Measurements from ENCODE around the gene GPHN. TPM values are rescaled to one million over a fixed set of nuclear protein-coding genes. Genes with fewer than 3 reads are reported as not detected.
A peak's percentile ranks its signal among the peaks of the same experiment; 100 is the strongest.
"Not testable (repeated sequence)": the region's sequence is repeated elsewhere in the genome, so short reads cannot be mapped to it uniquely, and the experiment has no call there.

The GPHN gene
- total and polyA plus RNA-seq, 11 donors: 15.2 to 37.1 (median 30.1) TPM

DNA sequence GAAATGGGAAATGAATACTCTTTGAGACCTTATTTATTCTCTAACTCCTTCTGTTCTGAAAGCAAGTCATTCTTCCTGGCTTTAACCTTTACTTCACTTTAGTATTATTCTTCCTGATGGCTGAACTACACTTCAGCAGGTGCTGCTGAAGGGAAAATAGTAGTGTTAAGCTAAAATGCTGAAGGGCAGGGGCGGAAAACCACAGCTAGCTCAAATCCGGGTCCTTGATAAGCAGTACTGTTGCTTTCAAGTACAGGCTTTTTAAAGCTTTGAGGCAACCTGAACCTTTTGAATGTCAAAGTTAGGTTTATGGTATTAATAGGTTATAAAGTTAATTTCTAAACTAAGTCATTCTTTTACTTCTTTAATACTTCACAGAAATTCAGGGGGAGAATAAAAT lies 11.0 kb upstream of the GPHN start:
- ATAC-seq (no peak), DNase-seq (no peak)
- H3K4me1 ChIP-seq: peaks cover 0 to 14% (median 1%) of the 10 kb centered on the region in 12 donors
- intact Hi-C loops (cut with DNase I): loop anchor here in 8 of 10 donors (5.0 to 10.0 kb wide), 10 partner anchors 68 to 638 kb away; no protein-coding TSS in a partner anchor
- WGBS, 4 donors: 65 to 75% (median 72%) methylated on average over 2 of the region's 2 CpGs
- H3K36me3 ChIP-seq: no peaks in the 10 kb centered on the region
- H3K27me3 ChIP-seq: no peaks in the 10 kb centered on the region
- H3K27ac ChIP-seq: no peak overlapping the region
- no peak overlapping the region for H3K4me3 ChIP-seq
- TF ChIP-seq POLR2A (IDR thresholded peaks at IDR 0.05): no peak
- no peak for TF ChIP-seq CTCF (IDR thresholded peaks at IDR 0.05)
- no peaks in the 10 kb centered on the region for H3K9me3 ChIP-seq

GRCh38 chr14:66498311-66498710 lies 9.6 kb upstream of the GPHN start:
- Histone ChIP-seq H3K4me1 (peaks cover 0 to 14% (median 1%) of the 10 kb centered on the region in 12 donors), H3K27me3 (no peaks in the 10 kb centered on the region), H3K27ac (no peak overlapping the region), H3K9me3 (no peaks in the 10 kb centered on the region), H3K36me3 (no peaks in the 10 kb centered on the region), H3K4me3 (no peak overlapping the region)
- ATAC-seq (no peak), DNase-seq (no peak)
- TF ChIP-seq POLR2A (IDR thresholded peaks at IDR 0.05) (no peak), CTCF (IDR thresholded peaks at IDR 0.05) (no peak)
- intact Hi-C loops (cut with DNase I): loop anchor here in 8 of 10 donors (5.0 to 10.0 kb wide), 10 partner anchors 66 to 636 kb away; no protein-coding TSS in a partner anchor
- WGBS, 4 donors: 53 to 70% (median 68%) methylated on average over 3 of the region's 3 CpGs

- 59 to 78% (median 69%) methylated on average over 4 of the region's 4 CpGs for WGBS, 4 donors
- intact Hi-C loops (cut with DNase I): loop anchor here in 3 of 10 donors (5.0 to 10.0 kb wide), 2 partner anchors 121 to 243 kb away; no protein-coding TSS in a partner anchor
- H3K27ac ChIP-seq: peak overlapping the region in 2 of 12 donors; percentile 2 to 32
- ATAC-seq: no peak
- TF ChIP-seq CTCF (IDR thresholded peaks at IDR 0.05): no peak
- TF ChIP-seq POLR2A (IDR thresholded peaks at IDR 0.05): no peak
- H3K4me1 ChIP-seq: peaks cover 0 to 7% (median 2%) of the 10 kb centered on the region in 12 donors
- H3K4me3 ChIP-seq: no peak overlapping the region
- DNase-seq: no peak
- no peaks in the 10 kb centered on the region for H3K27me3 ChIP-seq
- no peaks in the 10 kb centered on the region for H3K36me3 ChIP-seq
- H3K9me3 ChIP-seq: no peaks in the 10 kb centered on the region
Observed at GRCh38 chr14:66501592-66501991, 6.4 kb upstream of the GPHN start.

DNA sequence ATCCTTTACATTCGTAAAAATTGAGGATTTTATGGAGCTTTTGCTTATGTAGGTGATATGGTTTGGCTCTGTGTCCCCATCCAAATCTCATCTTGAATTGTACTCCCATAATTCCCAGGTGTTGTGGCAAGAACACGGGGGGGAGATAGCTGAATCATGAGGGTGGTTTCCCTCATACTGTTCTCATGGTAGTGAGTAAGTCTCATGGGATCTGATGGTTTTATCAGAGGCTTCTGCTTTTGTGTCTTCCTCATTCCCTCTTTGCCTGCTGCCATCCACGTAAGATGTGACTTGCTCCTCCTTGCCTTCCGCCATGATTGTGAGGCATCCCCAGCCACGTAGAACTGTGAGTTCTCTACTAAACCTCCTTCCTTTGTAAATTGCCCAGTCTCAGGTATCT lies 5.1 kb upstream of the GPHN start:
- not testable (repeated sequence) for DNase-seq, H3K9me3 ChIP-seq, H3K27me3 ChIP-seq, H3K4me3 ChIP-seq, H3K36me3 ChIP-seq, ATAC-seq
- 87 to 95% (median 94%) methylated on average over 5 of the region's 5 CpGs for WGBS, 4 donors
- intact Hi-C loops (cut with DNase I): loop anchor here in 3 of 10 donors (5.0 to 10.0 kb wide), 2 partner anchors 119 to 242 kb away; no protein-coding TSS in a partner anchor
- peaks cover 0 to 14% (median 6%) of the 10 kb centered on the region in 12 donors for H3K4me1 ChIP-seq
- peak overlapping the region in 8 of 12 donors; percentile 28 to 63 (median 49) for H3K27ac ChIP-seq

- 40 to 56% (median 54%) methylated on average over 1 of the region's 1 CpG for WGBS, 4 donors
- H3K27me3 ChIP-seq: no peaks in the 10 kb centered on the region
- DNase-seq: peak in 1 of 5 donors; percentile 41
- TF ChIP-seq CTCF (IDR thresholded peaks at IDR 0.05) (no peak), POLR2A (IDR thresholded peaks at IDR 0.05) (no peak)
- intact Hi-C loops (cut with DNase I): loop anchor here in 3 of 10 donors (5.0 to 10.0 kb wide), 2 partner anchors 119 to 241 kb away; no protein-coding TSS in a partner anchor
- H3K4me3 ChIP-seq: no peak overlapping the region
- peak overlapping the region in 9 of 12 donors; percentile 28 to 63 (median 47) for H3K27ac ChIP-seq
- no peaks in the 10 kb centered on the region for H3K36me3 ChIP-seq
- H3K4me1 ChIP-seq: peaks cover 0 to 14% (median 6%) of the 10 kb centered on the region in 12 donors
- H3K9me3 ChIP-seq: no peaks in the 10 kb centered on the region
- no peak for ATAC-seq
Observed at GRCh38 chr14:66503532-66503931, 4.4 kb upstream of the GPHN start.

Measured in heart left ventricle (tissue), 16 donors.